Measurements from ENCODE around the gene OPA1. TPM values are rescaled to one million over a fixed set of nuclear protein-coding genes. Genes with fewer than 3 reads are reported as not detected.

OPA1 gene
- polyA plus RNA-seq, 1 donor (not counting 4 experiments of a cell fraction or from before 2014, with no cell fraction given) = 50.1 TPM

- peaks cover 3 to 11% of the 10 kb centered on the region in 2 experiments for H3K36me3 ChIP-seq (ENCODE audit: control insufficient read depth in 2 of 2, extremely low read depth in 1 of 2, insufficient read depth in 2 of 2, low read length in 2 of 2)
- H3K9me3 ChIP-seq (ENCODE audit: control insufficient read depth, low read depth, low read length) = no peaks in the 10 kb centered on the region
- H3K27me3 ChIP-seq (ENCODE audit: control insufficient read depth, extremely low read depth, insufficient read depth, low read length) = no peaks in the 10 kb centered on the region
- H3K4me2 ChIP-seq (ENCODE audit: control insufficient read depth, extremely low read depth, insufficient read depth, low read depth, low read length) = no peak overlapping the region
- TF ChIP-seq, protein P1, sequence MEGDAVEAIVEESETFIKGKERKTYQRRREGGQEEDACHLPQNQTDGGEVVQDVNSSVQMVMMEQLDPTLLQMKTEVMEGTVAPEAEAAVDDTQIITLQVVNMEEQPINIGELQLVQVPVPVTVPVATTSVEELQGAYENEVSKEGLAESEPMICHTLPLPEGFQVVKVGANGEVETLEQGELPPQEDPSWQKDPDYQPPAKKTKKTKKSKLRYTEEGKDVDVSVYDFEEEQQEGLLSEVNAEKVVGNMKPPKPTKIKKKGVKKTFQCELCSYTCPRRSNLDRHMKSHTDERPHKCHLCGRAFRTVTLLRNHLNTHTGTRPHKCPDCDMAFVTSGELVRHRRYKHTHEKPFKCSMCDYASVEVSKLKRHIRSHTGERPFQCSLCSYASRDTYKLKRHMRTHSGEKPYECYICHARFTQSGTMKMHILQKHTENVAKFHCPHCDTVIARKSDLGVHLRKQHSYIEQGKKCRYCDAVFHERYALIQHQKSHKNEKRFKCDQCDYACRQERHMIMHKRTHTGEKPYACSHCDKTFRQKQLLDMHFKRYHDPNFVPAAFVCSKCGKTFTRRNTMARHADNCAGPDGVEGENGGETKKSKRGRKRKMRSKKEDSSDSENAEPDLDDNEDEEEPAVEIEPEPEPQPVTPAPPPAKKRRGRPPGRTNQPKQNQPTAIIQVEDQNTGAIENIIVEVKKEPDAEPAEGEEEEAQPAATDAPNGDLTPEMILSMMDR (optimal IDR thresholded peaks at IDR 0.05 in 1 of 3, IDR thresholded peaks at IDR 0.05 in 1 of 3, conservative IDR thresholded peaks at IDR 0.05 in 1 of 3; ENCODE audit: extremely low read depth in 1 of 3, insufficient read depth in 2 of 3, low read length in 3 of 3) = no peak
- no peak for TF ChIP-seq EZH2 (IDR thresholded peaks at IDR 0.05; ENCODE audit: low read length)
- H3K9me1 ChIP-seq (ENCODE audit: control insufficient read depth, extremely low read depth, insufficient read depth, low read length) = no peaks in the 10 kb centered on the region
- DNase-seq (ENCODE audit: low read depth, low spot score) (no peak), FAIRE-seq (no peak)
- H3K4me3 ChIP-seq (ENCODE audit: control insufficient read depth in 2 of 3, extremely low read depth in 1 of 3, insufficient read depth in 2 of 3, low read depth in 1 of 3, low read length in 3 of 3) = no peak overlapping the region
- no peaks in the 10 kb centered on the region for H3K79me2 ChIP-seq (ENCODE audit: control insufficient read depth, insufficient read depth, low read length)
- H3K4me1 ChIP-seq (ENCODE audit: control insufficient read depth, extremely low read depth, insufficient read depth, low read length) = no peaks in the 10 kb centered on the region
- dilution Hi-C loops (cut with MboI; ENCODE audit: extremely low pct_ligation_motif_present, low sequenced_read_pairs) = no loop called here
- H4K20me1 ChIP-seq (ENCODE audit: control insufficient read depth, extremely low read depth, insufficient read depth, low read length) = no peaks in the 10 kb centered on the region
- H2AFZ ChIP-seq (ENCODE audit: control insufficient read depth, low read length) = no peak overlapping the region
- H3K27ac ChIP-seq (ENCODE audit: control insufficient read depth, insufficient read depth, low read length) = no peak overlapping the region
- H3K9ac ChIP-seq (ENCODE audit: control insufficient read depth, extremely low read depth, insufficient read depth, low read length) = no peak overlapping the region
These were observed 67.8 kb downstream of the OPA1 start for GRCh38 chr3:193660698-193661411.

DNA sequence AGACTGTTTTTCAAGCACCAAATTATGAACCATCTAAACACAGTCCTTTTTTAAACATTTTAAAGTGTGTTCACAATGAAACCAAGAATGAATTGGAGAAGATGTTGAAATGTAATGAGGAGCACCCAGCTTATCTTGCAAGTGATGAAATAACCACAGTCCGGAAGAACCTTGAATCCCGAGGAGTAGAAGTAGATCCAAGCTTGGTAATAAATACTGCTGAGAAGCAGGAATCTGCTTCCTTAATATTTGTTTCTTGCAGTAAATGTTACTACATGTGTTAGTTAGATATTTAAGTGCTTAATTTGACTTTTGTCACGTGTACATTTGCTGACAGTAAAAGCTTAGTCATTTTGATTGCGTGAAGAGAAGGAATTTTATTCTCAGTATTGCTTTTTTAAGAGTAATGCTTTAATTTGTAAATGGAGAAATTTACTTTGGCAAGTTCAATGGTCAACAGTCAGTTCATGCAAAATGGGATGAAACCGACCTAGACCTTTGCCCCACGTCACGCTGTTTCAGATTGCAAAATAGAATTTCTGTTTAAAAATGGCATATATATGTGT lies 69.8 kb downstream of the OPA1 start:
- no peak for DNase-seq (ENCODE audit: low read depth, low spot score)
- Histone ChIP-seq H3K9me3 (ENCODE audit: control insufficient read depth, low read depth, low read length) (no peaks in the 10 kb centered on the region), H3K4me1 (ENCODE audit: control insufficient read depth, extremely low read depth, insufficient read depth, low read length) (no peaks in the 10 kb centered on the region), H4K20me1 (ENCODE audit: control insufficient read depth, extremely low read depth, insufficient read depth, low read length) (no peaks in the 10 kb centered on the region), H3K27ac (ENCODE audit: control insufficient read depth, insufficient read depth, low read length) (no peak overlapping the region), H3K9ac (ENCODE audit: control insufficient read depth, extremely low read depth, insufficient read depth, low read length) (no peak overlapping the region), H3K4me2 (ENCODE audit: control insufficient read depth, extremely low read depth, insufficient read depth, low read depth, low read length) (no peak overlapping the region), H3K4me3 (ENCODE audit: control insufficient read depth in 2 of 3, extremely low read depth in 1 of 3, insufficient read depth in 2 of 3, low read depth in 1 of 3, low read length in 3 of 3) (no peak overlapping the region), H2AFZ (ENCODE audit: control insufficient read depth, low read length) (no peak overlapping the region), H3K36me3 (ENCODE audit: control insufficient read depth in 2 of 2, extremely low read depth in 1 of 2, insufficient read depth in 2 of 2, low read length in 2 of 2) (peaks cover 4 to 15% of the 10 kb centered on the region in 2 experiments), H3K9me1 (ENCODE audit: control insufficient read depth, extremely low read depth, insufficient read depth, low read length) (no peaks in the 10 kb centered on the region), H3K79me2 (ENCODE audit: control insufficient read depth, insufficient read depth, low read length) (no peaks in the 10 kb centered on the region), H3K27me3 (ENCODE audit: control insufficient read depth, extremely low read depth, insufficient read depth, low read length) (no peaks in the 10 kb centered on the region)
- TF ChIP-seq, protein P1 (optimal IDR thresholded peaks at IDR 0.05 in 1 of 3, IDR thresholded peaks at IDR 0.05 in 1 of 3, conservative IDR thresholded peaks at IDR 0.05 in 1 of 3; ENCODE audit: extremely low read depth in 1 of 3, insufficient read depth in 2 of 3, low read length in 3 of 3) = no peak
- no peak for TF ChIP-seq EZH2 (IDR thresholded peaks at IDR 0.05; ENCODE audit: low read length)
- dilution Hi-C loops (cut with MboI; ENCODE audit: extremely low pct_ligation_motif_present, low sequenced_read_pairs) = no loop called here
- FAIRE-seq = no peak
